ENCODE data around the gene MEF2B.
"Not testable (repeated sequence)": the region's sequence is repeated elsewhere in the genome, so short reads cannot be mapped to it uniquely, and the experiment has no call there.

The MEF2B gene

DNA sequence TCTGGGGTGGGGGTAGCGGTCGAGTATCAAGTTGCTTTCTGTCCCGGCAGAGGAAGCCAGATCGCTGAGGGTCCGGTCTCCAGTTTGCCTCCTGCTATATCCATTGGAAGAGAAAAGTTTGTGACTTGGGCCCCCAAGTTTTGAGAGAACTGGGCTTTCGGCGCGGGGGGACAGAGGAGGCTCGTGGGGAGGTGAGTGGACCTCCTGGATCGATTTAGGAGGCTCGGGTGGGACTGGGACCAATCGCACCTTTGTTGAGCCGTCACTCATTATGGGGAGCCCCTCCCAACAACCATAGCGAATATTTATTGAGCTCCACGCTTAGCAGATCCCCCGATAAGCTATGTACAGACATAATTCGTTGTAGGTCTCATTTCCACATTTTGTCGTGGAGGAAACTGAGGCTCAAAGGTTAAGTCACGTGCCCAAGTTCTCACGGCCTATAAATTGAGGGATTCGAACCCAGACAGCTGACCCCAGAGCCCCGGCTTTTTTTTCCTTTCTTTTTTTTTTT is 22.9 kb upstream of the MEF2B start:
- DNase-seq: no peak

DNA sequence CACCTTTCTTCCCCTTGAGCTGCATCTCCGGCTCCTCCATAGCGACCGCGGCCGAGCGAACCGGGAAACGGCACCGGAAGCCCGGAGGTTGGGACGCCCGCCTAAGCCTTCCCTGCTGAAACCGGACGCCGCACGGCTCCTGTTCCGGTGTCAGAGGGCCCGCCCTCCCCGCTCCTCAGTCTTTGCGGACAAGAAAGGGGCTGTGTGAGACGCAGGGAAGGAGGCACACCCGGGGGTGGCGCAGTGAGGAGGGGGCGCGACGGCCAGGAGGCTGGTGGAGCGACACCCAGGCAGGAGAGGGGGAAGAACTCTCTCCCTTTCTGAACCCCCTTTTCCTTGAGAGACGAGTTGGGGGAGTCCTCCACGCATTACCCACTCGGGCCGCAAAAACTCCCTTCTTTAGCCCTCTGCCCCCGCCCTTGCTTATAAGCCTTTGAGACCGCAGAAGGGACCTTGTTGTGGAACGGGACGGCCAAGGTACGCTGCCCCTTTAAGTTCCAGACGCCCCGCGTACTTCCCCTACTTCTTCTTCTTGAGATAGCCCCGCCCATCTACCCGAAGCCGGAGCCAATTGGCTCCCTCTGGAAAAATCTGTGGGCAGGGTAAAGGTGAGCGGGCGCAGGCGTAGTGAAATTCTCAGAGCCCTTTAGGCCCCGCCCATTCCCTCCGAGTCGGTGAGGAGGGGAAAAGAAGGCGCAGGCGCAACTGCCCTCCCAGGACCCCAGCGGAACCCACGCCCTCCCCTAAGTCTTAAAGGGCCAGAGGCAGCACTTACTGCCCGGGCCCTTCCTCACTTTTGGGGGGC is 22.2 kb upstream of the MEF2B start, which contains the start of the genes BORCS8 and RFXANK:
BORCS8 (minus strand) TSS at position 75 of the 805 bp plus-strand sequence; CDS start at position 40, 35 bp downstream.
RFXANK (plus strand) TSS at position 181 of the 805 bp plus-strand sequence. CDS start 1,689 bp downstream, outside the sequence.
- DNase-seq: peak; percentile 99

DNA sequence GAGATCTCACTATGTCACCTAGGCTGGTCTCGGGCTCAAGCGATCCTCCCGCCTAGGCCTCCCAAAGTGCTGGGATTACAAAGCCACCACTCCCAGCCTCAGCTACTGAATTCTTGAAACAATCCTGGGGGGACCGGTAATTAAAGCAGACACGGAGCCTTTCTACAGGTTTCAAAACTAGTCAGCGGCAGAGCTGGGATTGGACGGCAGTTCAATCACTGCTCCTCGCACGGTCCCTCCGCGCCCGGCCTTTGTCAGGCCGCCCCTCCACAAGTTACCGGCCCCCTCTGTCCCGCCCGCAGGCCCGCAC is 21.7 kb upstream of the MEF2B start:
- DNase-seq: no peak

DNA sequence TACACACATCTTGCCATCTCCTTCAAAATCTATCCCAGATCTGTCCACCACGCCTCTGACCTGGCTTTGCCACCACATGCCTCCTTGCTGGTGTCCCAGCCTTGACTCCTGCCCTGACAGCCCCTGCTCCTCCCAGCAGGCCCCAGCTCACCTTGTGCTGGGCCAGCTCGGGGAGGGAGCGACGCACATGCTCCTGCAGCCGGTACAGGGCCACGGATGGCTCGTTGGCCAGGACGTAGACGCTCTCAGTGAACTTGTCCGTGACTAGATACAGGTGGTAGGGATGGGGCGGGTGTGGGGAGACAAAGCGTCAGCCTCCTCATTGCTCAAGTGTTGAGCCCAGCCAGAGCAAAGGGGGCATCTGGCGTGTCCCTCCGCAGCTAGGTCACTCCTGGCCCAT is 16.7 kb upstream of the MEF2B start:
- DNase-seq: no peak

DNA sequence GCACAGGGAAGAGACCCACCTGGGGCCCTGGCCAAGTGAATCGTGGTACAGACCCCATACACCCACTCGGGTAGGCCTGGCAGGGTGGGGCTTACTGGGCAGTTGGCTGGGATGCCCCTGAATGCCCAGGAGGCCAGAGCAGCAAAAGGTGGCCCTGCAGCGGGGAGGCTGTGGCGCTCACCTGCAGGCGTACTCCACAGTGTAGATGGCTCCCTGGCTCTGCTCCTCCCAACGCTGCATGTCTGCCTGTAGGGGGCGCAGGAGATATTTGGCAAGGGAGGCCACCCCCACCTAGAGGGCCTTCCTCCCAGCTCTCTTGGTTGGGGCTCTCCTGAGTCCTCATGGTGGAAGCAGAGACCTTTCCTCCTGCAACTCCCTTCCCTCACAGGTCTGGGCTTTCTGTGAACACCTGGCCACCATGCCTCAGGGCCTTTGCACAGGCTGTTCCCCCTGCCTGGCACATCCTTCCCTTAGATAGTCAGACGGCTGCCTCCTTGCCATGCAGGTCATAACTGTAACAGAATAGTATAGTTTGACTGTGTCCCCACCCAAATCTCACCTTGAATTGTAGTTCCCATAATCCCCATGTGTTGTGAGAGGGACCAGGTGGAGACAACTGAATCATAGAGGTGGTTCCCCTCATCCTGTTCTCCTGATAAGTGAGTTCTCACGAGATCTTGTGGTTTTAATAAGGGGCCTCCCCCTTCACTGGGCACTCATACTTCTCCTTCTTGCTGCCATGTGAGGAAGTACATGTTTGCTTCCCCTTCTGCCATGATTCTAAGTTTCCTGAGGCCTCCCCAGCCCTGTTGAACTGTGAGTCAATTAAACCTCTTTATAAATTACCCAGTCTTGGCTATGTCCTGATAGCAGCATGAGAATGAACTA is 16.0 kb upstream of the MEF2B start:
- peak; percentile 11 for DNase-seq

DNA sequence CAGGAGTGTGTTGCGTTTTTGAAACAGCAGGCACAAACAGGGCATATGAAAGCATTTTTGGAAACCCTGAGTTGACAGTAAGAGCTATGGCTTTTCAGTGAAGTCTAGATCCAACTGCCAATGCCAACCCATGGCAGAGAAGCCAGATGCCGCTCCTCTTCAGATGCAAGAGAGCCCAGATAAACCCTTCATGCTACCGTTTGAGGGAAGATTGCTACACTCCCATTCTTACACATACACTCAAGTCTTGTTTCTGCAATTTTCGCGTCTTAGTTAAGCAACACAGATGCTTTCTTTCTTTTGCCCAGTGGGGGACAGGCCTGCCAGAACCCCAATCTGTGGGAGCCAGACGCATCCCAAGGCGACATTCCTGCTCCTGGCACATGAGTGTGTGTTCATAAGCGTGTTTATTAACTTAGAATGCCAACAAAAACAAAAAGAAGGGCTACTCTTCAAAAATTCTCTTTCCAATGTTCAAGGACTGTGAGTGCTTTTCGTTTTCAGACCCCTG is 11.5 kb upstream of the MEF2B start:
- no peak for DNase-seq

DNA sequence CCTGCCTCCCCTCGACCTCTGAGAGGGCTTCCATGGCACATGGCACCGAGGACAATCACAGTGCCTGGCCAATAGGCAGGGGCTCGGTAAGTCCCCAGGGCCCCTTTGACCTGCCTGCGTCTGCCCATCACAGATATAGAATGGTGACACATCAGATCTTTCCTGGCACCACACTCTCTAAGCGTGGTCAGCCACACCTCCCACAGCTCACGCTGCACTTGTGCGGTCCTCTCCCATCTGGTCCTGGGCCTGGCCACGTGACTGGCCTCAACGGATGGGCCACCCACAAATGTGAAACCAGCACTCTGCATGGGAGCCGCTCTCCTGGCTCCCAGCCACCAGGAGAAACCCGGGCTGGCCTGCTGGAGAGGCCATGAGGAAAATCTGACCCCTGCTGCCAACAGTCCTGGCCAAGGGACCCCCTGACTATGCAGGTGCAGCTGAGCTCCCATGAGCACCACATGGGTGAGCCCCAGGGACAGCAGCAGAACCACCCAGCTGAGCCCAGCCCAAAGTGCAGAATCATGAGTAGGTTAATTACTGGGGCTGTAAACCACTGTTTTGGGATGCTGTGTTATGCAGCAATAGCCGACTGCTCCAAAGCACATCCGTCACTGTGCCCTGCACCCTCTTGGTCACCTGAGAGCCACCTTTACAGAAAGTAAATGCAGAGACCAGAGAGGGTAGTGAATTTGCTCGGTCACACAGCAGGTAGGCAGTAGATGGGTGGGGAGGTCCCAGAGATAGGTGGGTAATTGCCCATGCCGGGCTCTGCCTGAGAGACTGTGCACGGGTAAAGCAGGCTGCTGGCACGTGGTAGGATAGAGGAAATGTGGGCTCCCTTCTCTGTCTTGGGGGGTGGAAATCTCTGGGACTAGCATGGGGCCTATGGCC is 9.7 kb upstream of the MEF2B start:
- no peak for DNase-seq

DNA sequence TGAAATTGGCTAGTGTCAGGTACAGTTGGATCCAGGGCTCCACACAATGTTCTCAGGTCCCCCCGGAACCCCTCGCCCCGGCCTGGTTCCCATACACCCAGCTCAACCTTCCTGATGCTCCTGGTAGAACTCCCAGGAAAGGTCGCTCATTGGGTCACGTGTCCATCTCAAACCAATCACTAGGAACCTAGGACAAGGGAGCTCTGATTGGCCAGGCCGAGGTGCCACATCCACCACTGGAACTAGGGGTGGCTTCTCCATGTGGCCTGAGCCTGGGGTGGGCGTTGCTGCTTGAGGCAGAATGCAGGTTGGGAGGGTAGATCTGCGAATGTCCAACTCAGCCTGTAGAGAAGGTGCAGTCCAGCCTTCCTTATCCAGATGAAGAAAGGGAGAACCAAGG is 6.9 kb upstream of the MEF2B start:
- DNase-seq: no peak

DNA sequence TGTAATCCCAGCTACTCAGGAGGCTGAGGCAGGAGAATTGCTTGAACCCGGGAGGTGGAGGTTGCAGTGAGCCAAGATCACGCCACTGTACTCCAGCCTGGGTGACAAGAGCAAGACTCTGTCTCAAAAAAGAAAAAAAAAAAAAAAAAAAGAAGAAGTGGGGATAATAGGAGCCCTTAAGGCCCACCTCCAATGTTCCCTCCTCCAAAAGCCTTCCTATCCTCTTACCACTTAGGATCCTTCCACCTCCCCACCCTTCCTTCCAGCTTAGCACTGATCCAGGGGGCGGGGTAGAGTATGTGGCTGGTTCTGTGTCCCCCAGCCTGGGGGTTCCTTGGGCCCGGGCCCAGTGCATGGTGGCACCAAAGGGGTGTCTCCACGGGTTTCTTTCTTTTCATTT is 3.2 kb upstream of the MEF2B start:
- DNase-seq: not testable (repeated sequence)

DNA sequence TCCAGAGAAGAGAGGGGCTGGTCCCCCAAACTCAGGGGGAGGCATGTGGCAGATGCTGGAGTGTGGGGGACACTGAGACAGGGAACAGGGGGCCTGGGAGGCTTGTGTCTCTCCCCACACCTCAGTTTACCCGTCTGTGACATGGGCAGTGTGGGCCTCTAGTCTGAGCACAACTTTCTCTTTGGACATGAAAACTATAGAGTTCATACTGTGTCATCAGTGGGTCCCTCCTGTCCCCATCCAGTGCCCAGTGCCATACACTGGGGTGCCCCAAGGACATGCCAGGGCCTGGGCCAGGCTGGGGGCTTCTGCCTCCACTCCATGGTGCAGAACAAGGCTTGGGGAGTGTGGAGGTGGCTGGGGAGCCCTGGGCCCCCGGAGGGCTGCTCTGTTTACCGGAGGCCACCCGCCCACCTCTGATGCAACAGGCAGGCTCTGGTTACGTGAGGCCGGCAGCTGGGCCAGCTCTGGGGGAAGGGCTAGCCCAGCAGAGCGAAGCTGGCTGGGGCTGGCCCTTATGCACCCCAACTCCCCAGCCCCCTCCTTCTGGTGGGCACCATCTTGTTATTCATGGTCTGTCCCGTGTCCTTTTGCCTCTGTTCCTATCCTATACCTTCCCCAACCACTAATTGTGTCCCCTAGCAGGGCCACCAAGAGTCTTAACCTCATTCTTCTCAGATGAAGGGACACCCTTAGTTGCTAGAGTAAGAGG is 1.9 kb upstream of the MEF2B start:
- DNase-seq: no peak

DNA sequence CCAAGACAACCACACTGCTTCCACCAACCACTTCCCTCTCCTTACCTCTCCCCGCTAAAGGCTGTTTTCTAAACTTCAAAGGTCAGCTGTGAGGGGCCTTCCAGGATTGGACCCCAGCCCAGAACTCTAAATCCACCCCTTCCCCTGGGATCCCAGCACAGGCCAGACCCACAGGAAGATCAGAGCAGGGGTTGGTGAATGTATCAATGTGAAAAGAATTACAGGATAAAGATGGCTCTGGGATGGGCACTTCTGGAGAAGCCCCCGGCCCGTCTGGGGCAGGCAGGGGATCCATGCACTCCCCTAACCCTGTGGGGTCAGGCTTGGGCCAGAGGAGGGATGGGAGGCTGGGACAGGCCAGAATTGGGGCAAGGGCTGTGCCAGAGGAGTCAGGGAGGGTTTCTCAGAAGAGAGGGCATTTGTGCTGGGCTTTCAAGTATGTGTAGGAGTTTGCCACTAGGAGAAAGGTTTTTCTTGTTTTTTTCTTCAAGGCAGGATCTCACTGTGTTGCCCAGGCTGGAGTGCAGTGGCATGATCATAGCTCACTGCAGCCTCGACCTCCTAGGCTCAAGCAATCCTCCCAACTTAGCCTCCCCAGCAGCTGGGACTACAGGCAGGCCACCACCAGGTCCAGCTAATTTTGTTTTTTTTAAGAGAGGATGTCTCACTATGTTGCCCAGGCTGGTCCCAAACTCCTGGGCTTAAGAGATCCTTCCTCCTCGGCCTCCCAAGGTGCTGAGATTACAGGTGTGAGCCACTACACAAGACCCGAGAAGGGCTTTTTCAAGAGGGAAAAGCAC is 1.0 kb upstream of the MEF2B start:
- no peak for DNase-seq

DNA sequence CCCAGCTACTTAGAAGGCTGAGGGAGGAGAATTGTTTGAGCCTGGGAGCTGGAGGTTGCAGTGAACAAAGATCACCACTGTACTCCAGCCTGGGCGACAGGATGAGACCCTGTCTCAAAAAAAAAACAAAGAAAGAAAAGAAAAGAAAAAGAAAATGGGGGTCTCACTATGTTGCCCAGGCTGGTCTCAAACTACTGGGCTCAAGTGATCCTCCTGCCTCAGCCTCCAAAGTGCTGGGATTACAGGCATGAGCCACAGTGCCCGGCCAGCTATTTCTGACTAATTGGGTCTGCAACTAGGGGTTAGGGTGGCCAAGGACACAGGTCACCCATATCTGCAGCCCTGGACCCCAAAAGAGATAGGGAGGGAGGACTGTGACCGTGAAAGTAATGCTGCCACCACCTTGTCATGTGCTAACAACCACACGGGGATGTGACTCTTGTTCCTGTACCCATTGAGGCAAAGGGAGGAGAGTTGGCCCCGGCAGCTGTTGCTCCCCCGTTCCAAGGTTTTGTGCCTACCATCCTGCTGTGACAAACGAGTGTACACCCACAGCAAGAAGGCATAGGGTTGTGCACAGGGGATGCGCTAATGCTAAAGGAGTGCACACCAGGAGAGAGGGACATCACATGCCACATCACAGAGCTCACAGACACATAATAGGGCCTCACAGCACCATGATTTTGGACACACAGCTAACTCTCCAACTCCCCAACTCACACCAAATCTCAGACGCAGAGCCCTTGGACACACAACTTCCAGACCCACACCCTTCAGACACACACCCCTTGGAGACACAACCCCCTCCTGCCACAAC is 619 bp downstream of the MEF2B start:
- DNase-seq: no peak

DNA sequence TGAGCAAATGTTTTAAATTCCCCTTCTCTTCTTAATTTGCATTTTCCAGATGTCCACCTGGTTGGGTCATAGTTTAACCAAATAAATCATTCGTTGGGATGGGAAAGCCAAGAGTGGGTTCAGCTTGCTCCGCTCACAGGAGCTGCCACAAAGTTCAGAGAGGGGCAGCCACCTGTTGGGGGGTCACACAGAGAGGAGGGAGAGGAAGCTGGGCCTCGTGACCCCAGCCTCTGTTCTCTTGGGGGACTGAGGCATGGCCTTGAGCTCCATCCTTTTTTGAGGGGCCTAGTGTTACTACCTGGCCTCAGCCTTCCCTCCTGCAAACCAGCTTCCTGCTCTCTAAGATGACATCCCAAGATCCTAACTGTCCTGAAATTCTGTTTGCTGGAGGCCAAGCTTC is 2.5 kb downstream of the MEF2B start:
- no peak for DNase-seq

DNA sequence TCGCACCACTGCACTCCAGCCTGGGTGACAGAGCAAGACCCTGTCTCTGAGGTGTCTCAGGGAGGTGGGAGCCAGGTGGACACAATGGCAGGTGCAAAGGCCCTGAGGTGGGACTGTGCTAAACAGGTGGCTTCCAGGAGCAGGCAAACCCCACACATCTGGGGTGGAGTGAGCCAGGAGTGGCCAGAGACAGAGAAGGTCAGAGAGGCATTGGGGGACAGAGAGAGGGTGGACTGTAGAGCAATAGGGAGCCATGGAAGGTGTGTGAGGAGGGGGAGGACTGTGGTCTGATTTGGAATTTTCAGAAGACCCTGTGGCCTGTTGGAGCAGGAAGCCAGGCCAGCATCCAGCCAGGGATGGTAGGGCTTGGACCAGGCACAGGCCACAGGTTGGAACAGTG is 4.7 kb downstream of the MEF2B start:
- DNase-seq: no peak

DNA sequence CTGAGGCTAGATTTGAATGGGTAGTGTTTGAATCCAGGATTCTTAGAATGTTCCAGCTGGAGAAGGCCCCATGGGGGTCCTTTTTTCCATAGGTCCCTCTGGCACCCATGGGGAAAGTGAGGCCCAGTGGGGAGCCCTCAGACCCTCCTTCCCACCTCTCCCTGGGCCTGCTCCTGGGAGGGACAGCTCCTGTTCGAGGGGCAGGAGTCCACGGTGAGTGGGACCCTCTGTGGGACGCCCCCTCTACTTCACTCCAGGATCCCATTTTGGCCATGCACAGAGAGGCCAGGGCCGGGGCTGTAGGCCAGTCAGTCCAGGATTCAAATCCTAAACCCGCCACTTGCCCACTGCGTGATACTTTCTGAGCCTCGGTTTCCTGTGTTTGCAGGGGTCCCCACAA is 7.6 kb downstream of the MEF2B start:
- DNase-seq: no peak

DNA sequence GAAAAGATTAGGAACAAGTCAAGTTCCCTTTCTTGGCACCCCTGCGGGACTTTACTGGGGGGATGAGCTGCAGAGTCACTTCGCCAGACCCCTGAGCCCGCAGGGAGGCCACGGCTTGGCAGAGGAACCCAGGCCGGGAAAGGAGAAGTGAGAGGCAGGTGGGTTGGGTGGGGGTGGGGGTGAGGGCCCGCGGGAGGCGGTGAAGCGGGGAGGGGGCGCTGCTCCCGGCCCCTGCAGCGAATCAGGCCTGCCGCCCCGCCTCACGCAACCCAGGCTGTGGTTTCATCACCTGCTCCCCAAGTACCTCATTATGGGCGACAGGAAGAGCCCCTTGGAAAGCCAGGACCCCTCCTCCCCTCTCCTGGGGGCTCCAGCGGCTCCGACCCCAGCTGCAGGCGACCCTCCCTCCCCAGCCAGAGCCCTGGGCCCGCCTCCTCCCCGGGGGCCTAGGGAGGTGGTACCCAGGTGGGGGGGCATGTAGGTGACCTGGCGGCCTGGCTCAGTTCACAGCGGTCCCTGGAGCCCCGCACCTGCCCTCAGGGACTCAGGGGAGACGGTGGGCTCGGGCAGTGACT is 9.5 kb downstream of the MEF2B start:
- no peak for DNase-seq

DNA sequence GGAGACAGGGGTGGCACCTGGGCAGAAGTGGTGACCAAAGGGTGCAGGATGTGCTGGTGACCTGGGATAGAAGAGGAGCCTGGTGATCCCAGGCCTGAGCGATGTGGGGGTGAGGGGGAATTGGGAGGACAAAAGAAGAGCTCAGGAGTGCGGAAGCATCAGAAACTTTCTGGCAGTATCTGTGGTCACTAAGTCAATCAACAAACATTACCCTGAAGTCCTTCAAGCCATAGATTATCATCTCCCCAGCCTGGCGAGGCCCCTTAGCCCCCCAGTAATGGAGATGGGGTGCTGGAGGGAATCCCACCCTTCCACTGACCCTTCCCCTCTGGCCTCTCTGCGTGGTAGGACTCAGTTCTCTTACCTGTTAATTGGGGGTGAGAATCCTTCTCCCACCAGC is 10.5 kb downstream of the MEF2B start:
- DNase-seq: no peak

DNA sequence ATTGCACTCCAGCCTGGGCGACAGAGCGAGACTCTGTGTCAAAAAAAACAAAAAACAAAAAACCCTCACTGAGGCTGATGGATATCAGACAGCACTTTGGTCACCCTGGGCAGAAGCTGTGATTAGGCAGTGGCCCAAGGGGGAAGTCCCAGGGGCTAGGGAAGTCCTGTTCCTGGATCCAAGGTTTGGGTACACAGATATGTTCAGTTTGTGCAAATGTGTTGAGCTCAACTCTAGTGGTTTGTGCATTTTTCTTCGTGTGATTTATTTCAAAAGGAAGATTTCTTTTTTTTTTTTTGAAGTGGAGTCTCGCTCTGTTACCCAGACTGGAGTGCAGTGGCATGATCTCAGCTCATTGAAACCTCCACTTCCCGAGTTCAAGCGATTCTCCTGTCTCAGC is 12.3 kb downstream of the MEF2B start:
- DNase-seq: no peak

DNA sequence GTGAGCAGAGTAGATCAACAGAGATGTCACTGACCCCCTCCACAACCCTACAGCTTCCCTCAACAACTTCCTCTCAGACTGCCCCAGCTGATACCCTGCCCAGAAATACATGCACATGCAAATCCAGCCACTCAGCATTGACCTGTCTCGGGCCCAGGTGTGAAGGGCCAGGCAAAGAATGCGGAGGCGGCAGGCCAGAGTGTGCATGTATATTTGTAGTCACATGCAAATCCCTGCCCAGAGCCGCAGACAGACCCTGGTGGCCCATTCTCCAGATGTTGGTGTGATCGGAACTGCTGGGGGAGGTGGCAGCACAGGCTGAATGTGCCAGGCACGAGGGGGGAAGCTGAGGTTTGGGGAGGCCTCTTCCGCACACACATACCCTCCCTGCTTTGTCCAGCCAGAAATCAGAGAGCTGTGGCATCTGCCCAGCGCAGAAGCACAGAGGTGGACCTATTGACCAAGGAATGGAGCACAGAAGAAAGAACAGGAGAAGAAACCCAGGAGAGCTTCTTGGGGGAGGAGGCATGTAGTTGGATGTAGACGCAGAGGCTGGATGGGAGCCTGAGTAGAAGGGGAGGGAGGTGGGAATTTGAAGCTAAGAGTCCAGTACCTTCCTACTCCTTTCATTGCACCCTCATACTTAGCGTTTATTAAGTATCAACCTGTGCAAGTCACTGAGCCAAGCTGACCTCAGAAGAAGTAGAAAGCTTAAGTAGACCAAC is 14.4 kb downstream of the MEF2B start:
- DNase-seq: no peak
